WTC11 (cell line): ENCODE measurements around the gene FIZ1. TPM values are rescaled to one million over a fixed set of nuclear protein-coding genes. Genes with fewer than 3 reads are reported as not detected.
A peak's percentile ranks its signal among the peaks of the same experiment; 100 is the strongest.

Source experiments
- ATAC-seq: fragments of 200-7000 bp; cut with Tn5 transposase; 2 replicates; pipeline ENCODE4 v1.10.0; 2021; ENCODE audit warnings: mild to moderate bottlenecking, moderate library complexity
- CTCF ChIA-PET: fragments of 300-600 bp; sonication (Branson Sonifier 250); formaldehyde crosslinking; loops from one replicate; lab custom pipeline; 2021; ENCODE audit warnings: antibody characterized with exemption; lab: Charles Lee
- POLR2A ChIA-PET: fragments of 350-600 bp; sonication (Branson Sonifier 250); formaldehyde crosslinking; loops from one replicate; lab custom pipeline; 2021; ENCODE audit warnings: antibody characterized with exemption; lab: Charles Lee
- DNase-seq: peaks from one replicate; pipeline ENCODE4 v3.0.0; 2021; ENCODE audit warnings: low spot score
- H3K27ac Mint-ChIP-seq: 2 replicates; pipeline ENCODE4 v1.8.0; 2021; ENCODE audit warnings: mixed read lengths
- H3K27me3 Mint-ChIP-seq: 2 replicates; pipeline ENCODE4 v1.8.0; 2021; ENCODE audit warnings: low read depth, mild to moderate bottlenecking, moderate library complexity, mixed read lengths
- H3K36me3 Mint-ChIP-seq: 2 replicates; pipeline ENCODE4 v1.8.0; 2021; ENCODE audit warnings: mixed read lengths
- H3K4me1 Mint-ChIP-seq: 2 replicates; pipeline ENCODE4 v1.8.0; 2022; ENCODE audit warnings: mixed read lengths
- H3K4me3 Mint-ChIP-seq: 2 replicates; pipeline ENCODE4 v1.8.0; 2021; ENCODE audit warnings: mild to moderate bottlenecking, moderate library complexity, mixed read lengths
- H3K9me3 Mint-ChIP-seq: 2 replicates; pipeline ENCODE4 v1.8.0; 2021; ENCODE audit warnings: mixed read lengths
- ERG ChIP-seq: fragments of 250-450 bp; sonication (Bioruptor Pico); IDR thresholded peaks from 2 replicates; pipeline ENCODE4 v1.8.0; 2021; ENCODE audit warnings: mild to moderate bottlenecking
- GABPB1 ChIP-seq: sonication (generic); formaldehyde crosslinking; IDR thresholded peaks from 2 replicates; pipeline ENCODE4 v1.8.1; 2023; ENCODE audit warnings: mild to moderate bottlenecking, missing genetic modification reagents
- GTF2I ChIP-seq: fragments of 250-450 bp; sonication (Bioruptor Pico); conservative IDR thresholded peaks from 2 replicates; pipeline ENCODE4 v1.4.0; 2021; ENCODE audit warnings: mild to moderate bottlenecking
- HMGA2 ChIP-seq: fragments of 250-450 bp; sonication (Bioruptor Pico); IDR thresholded peaks from 2 replicates; pipeline ENCODE4 v1.4.0; 2021; ENCODE audit warnings: mild to moderate bottlenecking, moderate library complexity
- JUN ChIP-seq: sonication (generic); formaldehyde crosslinking; IDR thresholded peaks from 2 replicates; pipeline ENCODE4 v1.8.0; 2023; ENCODE audit warnings: mild to moderate bottlenecking, missing genetic modification reagents
- NFATC4 ChIP-seq: fragments of 250-450 bp; sonication (Bioruptor Pico); IDR thresholded peaks from 2 replicates; pipeline ENCODE4 v1.9.0; 2021; ENCODE audit warnings: mild to moderate bottlenecking
- PRDM15 ChIP-seq: sonication (generic); formaldehyde crosslinking; IDR thresholded peaks from 2 replicates; pipeline ENCODE4 v1.8.0; 2022; ENCODE audit warnings: missing genetic modification reagents
- PREB ChIP-seq: sonication (generic); formaldehyde crosslinking; IDR thresholded peaks from 2 replicates; pipeline ENCODE4 v1.8.1; 2022; ENCODE audit warnings: mild to moderate bottlenecking, missing genetic modification reagents, moderate library complexity, borderline replicate concordance
- SMAD4 ChIP-seq: sonication (generic); formaldehyde crosslinking; IDR thresholded peaks from 2 replicates; pipeline ENCODE4 v1.8.0; 2022; ENCODE audit warnings: mild to moderate bottlenecking, missing genetic modification reagents
- SP1 ChIP-seq: sonication (generic); formaldehyde crosslinking; conservative IDR thresholded peaks from 2 replicates; pipeline ENCODE4 v1.8.1; 2022; ENCODE audit warnings: missing genetic modification reagents
- USF1 ChIP-seq: sonication (generic); formaldehyde crosslinking; IDR thresholded peaks from 2 replicates; pipeline ENCODE4 v1.8.0; 2022; ENCODE audit warnings: mild to moderate bottlenecking, missing genetic modification reagents
- USF2 ChIP-seq: sonication (generic); formaldehyde crosslinking; IDR thresholded peaks from 2 replicates; pipeline ENCODE4 v1.8.1; 2023; ENCODE audit warnings: mild to moderate bottlenecking, missing genetic modification reagents, moderate library complexity
- ZMAT4 ChIP-seq: fragments of 250-450 bp; sonication (Bioruptor Pico); IDR thresholded peaks from 2 replicates; pipeline ENCODE4 v1.9.0; 2021; ENCODE audit warnings: mild to moderate bottlenecking
- ZNF219 ChIP-seq: sonication (generic); formaldehyde crosslinking; IDR thresholded peaks from 2 replicates; pipeline ENCODE4 v1.8.0; 2023; ENCODE audit warnings: missing genetic modification reagents, mild to moderate bottlenecking, borderline replicate concordance
- ZNF425 ChIP-seq: fragments of 250-450 bp; sonication (Bioruptor Pico); conservative IDR thresholded peaks from 2 replicates; pipeline ENCODE4 v1.9.0; 2021; ENCODE audit warnings: mild to moderate bottlenecking
- ZNF512 ChIP-seq: sonication (generic); formaldehyde crosslinking; IDR thresholded peaks from 2 replicates; pipeline ENCODE4 v1.8.1; 2022; ENCODE audit warnings: missing genetic modification reagents, borderline replicate concordance
- ZSCAN18 ChIP-seq: fragments of 250-450 bp; sonication (Bioruptor Pico); IDR thresholded peaks from 2 replicates; pipeline ENCODE4 v2.1.2; 2022; ENCODE audit warnings: mild to moderate bottlenecking, moderate library complexity
- total RNA-seq: library from RNA; stranded (reverse); gene quantifications from 3 replicates; pipeline ENCODE4 v1.2.3, GENCODE V29; 2021

The FIZ1 gene
- total RNA-seq, 1 experiment from 2014 or later: 20.1 TPM

- peaks cover 12% of the 10 kb centered on the region for H3K36me3 Mint-ChIP-seq
- ChIA-PET CTCF (interaction anchor here (0.6 to 2.1 kb wide), 3 partner anchors 94 to 339 kb away, joined by 3 to 7 read pairs (median 3); partner anchors contain the start of gene HSPBP1), POLR2A (interaction anchor here (0.7 to 2.1 kb wide), 3 partner anchors 51 to 125 kb away, joined by 3 to 15 read pairs (median 3); partner anchors contain the start of gene ZNF628)
- peak overlapping the region; percentile 74 for H3K4me3 Mint-ChIP-seq
- no peaks in the 10 kb centered on the region; the same call in 1 of the 2 replicates for H3K27me3 Mint-ChIP-seq
- peaks cover 29% of the 10 kb centered on the region for H3K4me1 Mint-ChIP-seq
- 0 out of 2 replicates have a peak overlapping the region, but pooled peaks have one; percentile 93 for H3K27ac Mint-ChIP-seq
- ATAC-seq: no peak
- TF ChIP-seq PRDM15 (CRISPR knock-in tag) (no peak), ZNF219 (CRISPR knock-in tag) (no peak), HMGA2 (CRISPR knock-in tag) (no peak)
- H3K9me3 Mint-ChIP-seq: no peaks in the 10 kb centered on the region
- DNase-seq: no peak
Measured at GRCh38 chr19:55600662-55601028, 1.3 kb upstream of the FIZ1 start.

GRCh38 chr19:55599842-55600661 lies 735 bp upstream of the FIZ1 start, which contains the start of gene ZNF524:
ZNF524 (plus strand) TSS chr19:55600288; CDS start chr19:55602113, 1,825 bp downstream.
- ATAC-seq (peak; percentile 6), DNase-seq (peak; percentile 88)
- Mint-ChIP-seq H3K9me3 (no peaks in the 10 kb centered on the region), H3K4me1 (peaks cover 29% of the 10 kb centered on the region), H3K27ac (peak within 1 kb of the TSS; percentile 100), H3K27me3 (no peaks in the 10 kb centered on the region; the same call in 1 of the 2 replicates), H3K4me3 (peak within 1 kb of the TSS; percentile 98), H3K36me3 (peaks cover 18% of the 10 kb centered on the region)
- ChIA-PET CTCF (interaction anchor here (0.6 to 3.0 kb wide), 14 partner anchors 12 to 454 kb away, joined by 3 to 17 read pairs (median 6); partner anchors contain the start of genes HSPBP1, NAT14 and ZNF784), POLR2A (interaction anchor here (0.5 to 2.1 kb wide), 14 partner anchors 13 to 261 kb away, joined by 3 to 17 read pairs (median 6); partner anchors contain the start of genes KMT5C, U2AF2, UBE2S and ZNF628)
- TF ChIP-seq GABPB1 (CRISPR knock-in tag) (no peak), GTF2I (no peak), JUN (no peak), ZSCAN18 (CRISPR knock-in tag) (no peak), NFATC4 (CRISPR knock-in tag) (no peak; the same call in 1 of the 2 replicates), USF2 (CRISPR knock-in tag) (no peak), HMGA2 (CRISPR knock-in tag) (no peak), SMAD4 (no peak), PREB (CRISPR knock-in tag) (no peak), USF1 (0 out of 2 replicates have a peak, but pooled peaks have one; percentile 15), ZMAT4 (no peak), ZNF512 (CRISPR knock-in tag) (no peak), SP1 (CRISPR knock-in tag) (peak; percentile 74), ZNF425 (CRISPR knock-in tag) (no peak), ERG (CRISPR knock-in tag) (no peak)
